Measurements from ENCODE around the gene FMO5. TPM values are rescaled to one million over a fixed set of nuclear protein-coding genes. Genes with fewer than 3 reads are reported as not detected.

Gene FMO5
- total and polyA plus RNA-seq, 4 donors: 36.0 to 152 (median 99.1) TPM

- peak overlapping the region in 1 of 2 donors; percentile 96 for H3K27ac ChIP-seq (ENCODE audit: low read depth in 1 of 2, low read length in 2 of 2)
- peak overlapping the region; percentile 79 to 96 (median 80) for H3K4me3 ChIP-seq (ENCODE audit: low read depth in 1 of 3, low read length in 3 of 3)
- peak overlapping the region; percentile 13 to 66 for H3K9ac ChIP-seq (ENCODE audit: low read depth in 1 of 2, low read length in 2 of 2)
- DNase-seq (ENCODE audit: low spot score): no peak
- no peaks in the 10 kb centered on the region for H3K27me3 ChIP-seq (ENCODE audit: control insufficient read depth in 4 of 4, insufficient read depth in 4 of 4, low read length in 3 of 4)
- 8% methylated on average over 4 of the region's 4 CpGs for WGBS
- no peaks in the 10 kb centered on the region for H3K9me3 ChIP-seq (ENCODE audit: control insufficient read depth in 4 of 4, low read length in 3 of 4)
- TF ChIP-seq RAD21 (IDR thresholded peaks at IDR 0.05): no peak
- no peak for TF ChIP-seq NR2F2 (IDR thresholded peaks at IDR 0.05)
- no peak for TF ChIP-seq RXRA (IDR thresholded peaks at IDR 0.05)
- TF ChIP-seq EGR1 (IDR thresholded peaks at IDR 0.05; ENCODE audit: low read depth in 2 of 2): no peak
- no peak for TF ChIP-seq TAF1 (conservative IDR thresholded peaks at IDR 0.05)
- TF ChIP-seq HNF4A (conservative IDR thresholded peaks at IDR 0.05): no peak
- TF ChIP-seq HNF4G (IDR thresholded peaks at IDR 0.05): no peak
- no peak for TF ChIP-seq ATF3 (IDR thresholded peaks at IDR 0.05)
- TF ChIP-seq CTCF (IDR thresholded peaks at IDR 0.05; ENCODE audit: low read depth, low read length, missing input control): no peak
- TF ChIP-seq GABPA (IDR thresholded peaks at IDR 0.05 in 1 of 2, conservative IDR thresholded peaks at IDR 0.05 in 1 of 2): no peak
- TF ChIP-seq JUND (IDR thresholded peaks at IDR 0.05): no peak
- peaks cover 4 to 35% (median 21%) of the 10 kb centered on the region in 4 donors for H3K4me1 ChIP-seq (ENCODE audit: control insufficient read depth in 4 of 4, insufficient read depth in 4 of 4, low read length in 3 of 4)
- H3K36me3 ChIP-seq (ENCODE audit: control insufficient read depth in 4 of 4, insufficient read depth in 3 of 4, low read depth in 1 of 4, low read length in 3 of 4): no peaks in the 10 kb centered on the region
These were observed 18.7 kb upstream of the FMO5 start for GRCh38 chr1:147243841-147244240.

DNA sequence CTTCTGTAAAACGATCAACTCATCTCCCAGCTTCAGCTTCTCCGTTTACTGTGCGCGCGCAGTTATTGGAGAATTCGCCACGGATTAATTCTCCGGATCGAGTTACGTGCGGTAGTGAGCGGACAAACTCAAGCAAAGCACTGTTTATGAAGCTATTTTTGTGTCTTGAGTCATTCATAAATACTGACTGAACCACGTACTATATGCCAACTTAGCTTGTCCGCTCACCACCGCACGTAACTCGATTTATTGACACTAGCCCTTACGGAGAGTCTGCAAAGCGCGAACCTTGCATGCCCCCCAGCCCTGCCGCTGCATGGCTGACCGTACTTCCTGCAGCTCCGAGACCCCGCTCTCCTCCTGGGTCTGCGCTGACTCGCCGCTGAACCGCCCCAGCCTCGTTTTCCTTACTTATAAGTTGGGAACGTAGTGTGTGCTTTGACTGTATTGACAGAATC is 18.1 kb upstream of the FMO5 start:
- peak; percentile 62 for DNase-seq (ENCODE audit: low spot score)
- Histone ChIP-seq H3K4me3 (ENCODE audit: low read depth in 1 of 3, low read length in 3 of 3) (peak overlapping the region; percentile 79 to 96 (median 80)), H3K27ac (ENCODE audit: low read depth in 1 of 2, low read length in 2 of 2) (peak overlapping the region; percentile 96 to 97), H3K9ac (ENCODE audit: low read depth in 1 of 2, low read length in 2 of 2) (peak overlapping the region; percentile 13 to 66), H3K27me3 (ENCODE audit: control insufficient read depth in 4 of 4, insufficient read depth in 4 of 4, low read length in 3 of 4) (no peaks in the 10 kb centered on the region), H3K4me1 (ENCODE audit: control insufficient read depth in 4 of 4, insufficient read depth in 4 of 4, low read length in 3 of 4) (peaks cover 4 to 40% (median 26%) of the 10 kb centered on the region in 4 donors), H3K9me3 (ENCODE audit: control insufficient read depth in 4 of 4, low read length in 3 of 4) (no peaks in the 10 kb centered on the region), H3K36me3 (ENCODE audit: control insufficient read depth in 4 of 4, insufficient read depth in 3 of 4, low read depth in 1 of 4, low read length in 3 of 4) (no peaks in the 10 kb centered on the region)
- WGBS: under 1% methylated on average over 30 of the region's 30 CpGs
- TF ChIP-seq HNF4G (IDR thresholded peaks at IDR 0.05) (no peak), TAF1 (conservative IDR thresholded peaks at IDR 0.05) (no peak), FOXA1 (IDR thresholded peaks at IDR 0.05) (no peak), JUND (IDR thresholded peaks at IDR 0.05) (no peak)
- TF ChIP-seq, protein P1, sequence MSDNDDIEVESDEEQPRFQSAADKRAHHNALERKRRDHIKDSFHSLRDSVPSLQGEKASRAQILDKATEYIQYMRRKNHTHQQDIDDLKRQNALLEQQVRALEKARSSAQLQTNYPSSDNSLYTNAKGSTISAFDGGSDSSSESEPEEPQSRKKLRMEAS (IDR thresholded peaks at IDR 0.05): no peak

GRCh38 chr1:147242449-147243227 is 17.5 kb upstream of the FMO5 start, which contains the start of gene CHD1L:
TSS of gene CHD1L (plus strand) at chr1:147242684. CDS start at chr1:147242704, 20 bp downstream.
- Histone ChIP-seq H3K27ac (ENCODE audit: low read depth in 1 of 2, low read length in 2 of 2) (peak within 1 kb of the TSS; percentile 96 to 97), H3K36me3 (ENCODE audit: control insufficient read depth in 4 of 4, insufficient read depth in 3 of 4, low read depth in 1 of 4, low read length in 3 of 4) (no peaks in the 10 kb centered on the region), H3K9ac (ENCODE audit: low read depth in 1 of 2, low read length in 2 of 2) (peak within 1 kb of the TSS; percentile 22 to 72), H3K4me1 (ENCODE audit: control insufficient read depth in 4 of 4, insufficient read depth in 4 of 4, low read length in 3 of 4) (peaks cover 4 to 44% (median 28%) of the 10 kb centered on the region in 4 donors), H3K4me3 (ENCODE audit: low read depth in 1 of 3, low read length in 3 of 3) (peak within 1 kb of the TSS; percentile 79 to 96 (median 80)), H3K9me3 (ENCODE audit: control insufficient read depth in 4 of 4, low read length in 3 of 4) (no peaks in the 10 kb centered on the region), H3K27me3 (ENCODE audit: control insufficient read depth in 4 of 4, insufficient read depth in 4 of 4, low read length in 3 of 4) (no peaks in the 10 kb centered on the region)
- peak; percentile 95 for DNase-seq (ENCODE audit: low spot score)
- WGBS: under 1% methylated on average over 82 of the region's 82 CpGs
- TF ChIP-seq, protein P2, sequence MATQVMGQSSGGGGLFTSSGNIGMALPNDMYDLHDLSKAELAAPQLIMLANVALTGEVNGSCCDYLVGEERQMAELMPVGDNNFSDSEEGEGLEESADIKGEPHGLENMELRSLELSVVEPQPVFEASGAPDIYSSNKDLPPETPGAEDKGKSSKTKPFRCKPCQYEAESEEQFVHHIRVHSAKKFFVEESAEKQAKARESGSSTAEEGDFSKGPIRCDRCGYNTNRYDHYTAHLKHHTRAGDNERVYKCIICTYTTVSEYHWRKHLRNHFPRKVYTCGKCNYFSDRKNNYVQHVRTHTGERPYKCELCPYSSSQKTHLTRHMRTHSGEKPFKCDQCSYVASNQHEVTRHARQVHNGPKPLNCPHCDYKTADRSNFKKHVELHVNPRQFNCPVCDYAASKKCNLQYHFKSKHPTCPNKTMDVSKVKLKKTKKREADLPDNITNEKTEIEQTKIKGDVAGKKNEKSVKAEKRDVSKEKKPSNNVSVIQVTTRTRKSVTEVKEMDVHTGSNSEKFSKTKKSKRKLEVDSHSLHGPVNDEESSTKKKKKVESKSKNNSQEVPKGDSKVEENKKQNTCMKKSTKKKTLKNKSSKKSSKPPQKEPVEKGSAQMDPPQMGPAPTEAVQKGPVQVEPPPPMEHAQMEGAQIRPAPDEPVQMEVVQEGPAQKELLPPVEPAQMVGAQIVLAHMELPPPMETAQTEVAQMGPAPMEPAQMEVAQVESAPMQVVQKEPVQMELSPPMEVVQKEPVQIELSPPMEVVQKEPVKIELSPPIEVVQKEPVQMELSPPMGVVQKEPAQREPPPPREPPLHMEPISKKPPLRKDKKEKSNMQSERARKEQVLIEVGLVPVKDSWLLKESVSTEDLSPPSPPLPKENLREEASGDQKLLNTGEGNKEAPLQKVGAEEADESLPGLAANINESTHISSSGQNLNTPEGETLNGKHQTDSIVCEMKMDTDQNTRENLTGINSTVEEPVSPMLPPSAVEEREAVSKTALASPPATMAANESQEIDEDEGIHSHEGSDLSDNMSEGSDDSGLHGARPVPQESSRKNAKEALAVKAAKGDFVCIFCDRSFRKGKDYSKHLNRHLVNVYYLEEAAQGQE (IDR thresholded peaks at IDR 0.05): peak; percentile 78
- TF ChIP-seq JUND (IDR thresholded peaks at IDR 0.05) (peak; percentile 10 to 26), NR2F2 (IDR thresholded peaks at IDR 0.05) (peak; percentile 1), HNF4G (IDR thresholded peaks at IDR 0.05) (no peak), SP1 (IDR thresholded peaks at IDR 0.05) (peak; percentile 63), TAF1 (conservative IDR thresholded peaks at IDR 0.05) (peak; percentile 92), RAD21 (IDR thresholded peaks at IDR 0.05) (peak; percentile 87 to 90), RXRA (IDR thresholded peaks at IDR 0.05) (peak; percentile 57 to 72), YY1 (IDR thresholded peaks at IDR 0.05) (peak; percentile 75), FOXA2 (IDR thresholded peaks at IDR 0.05) (peak; percentile 17), EGR1 (IDR thresholded peaks at IDR 0.05; ENCODE audit: low read depth in 2 of 2) (peak; percentile 93 to 97), HNF4A (conservative IDR thresholded peaks at IDR 0.05) (peak; percentile 2 to 64), CTCF (IDR thresholded peaks at IDR 0.05; ENCODE audit: low read depth, low read length, missing input control) (peak; percentile 93)
- TF ChIP-seq, protein P1 (IDR thresholded peaks at IDR 0.05): no peak

Data from liver (tissue), 9 donors.